ENCODE data around the gene STK33.

The STK33 gene

DNA sequence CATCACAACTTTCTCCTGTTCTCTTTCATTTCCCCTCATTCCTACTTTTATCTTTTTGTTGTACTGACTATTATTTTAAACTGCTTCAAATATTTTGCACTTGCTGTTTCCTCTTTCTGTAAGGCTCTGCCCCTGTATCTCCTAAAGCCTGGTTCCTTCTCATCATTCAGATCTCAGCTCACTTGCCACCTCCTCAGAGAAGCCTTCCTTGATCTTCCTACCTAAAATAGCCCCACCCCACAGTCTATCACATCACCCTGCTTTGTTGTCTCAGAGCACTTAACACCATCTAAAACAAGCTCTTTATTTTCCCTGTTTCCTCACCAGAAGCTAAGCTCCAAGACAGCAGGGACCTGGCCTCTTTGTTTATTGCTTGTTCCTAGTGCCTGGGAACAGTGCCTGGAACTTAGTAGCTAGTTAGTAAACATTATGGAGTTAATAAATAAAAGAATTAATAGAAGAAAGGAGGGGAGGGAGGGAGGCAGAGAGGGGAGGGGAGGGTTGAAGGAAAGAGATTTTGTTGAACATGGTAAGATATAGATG is 2.5 kb upstream of the STK33 start:
- H2AFZ ChIP-seq (ENCODE audit: low read length) = no peak overlapping the region
- no peak overlapping the region for H3K27ac ChIP-seq (ENCODE audit: low read depth, low read length, poor library complexity, severe bottlenecking)
- H3K4me2 ChIP-seq (ENCODE audit: low read length) = no peak overlapping the region
- H3K9me3 ChIP-seq (ENCODE audit: low read length) = no peaks in the 10 kb centered on the region
- H3K36me3 ChIP-seq (ENCODE audit: insufficient read depth, low read length) = no peaks in the 10 kb centered on the region
- peaks cover 9% of the 10 kb centered on the region for H3K4me1 ChIP-seq (ENCODE audit: insufficient read depth, low read length, severe bottlenecking)
- no peaks in the 10 kb centered on the region for H3F3A ChIP-seq (ENCODE audit: insufficient read depth, low read length)
- H3K9ac ChIP-seq (ENCODE audit: low read length) = no peak overlapping the region
- H3K27me3 ChIP-seq (ENCODE audit: insufficient read depth, low read length) = no peaks in the 10 kb centered on the region
- no peak overlapping the region for H3K4me3 ChIP-seq (ENCODE audit: low read depth, low read length, poor library complexity, severe bottlenecking)
- no peaks in the 10 kb centered on the region for H4K20me1 ChIP-seq (ENCODE audit: insufficient read depth, low read length)
- TF ChIP-seq, protein P1, sequence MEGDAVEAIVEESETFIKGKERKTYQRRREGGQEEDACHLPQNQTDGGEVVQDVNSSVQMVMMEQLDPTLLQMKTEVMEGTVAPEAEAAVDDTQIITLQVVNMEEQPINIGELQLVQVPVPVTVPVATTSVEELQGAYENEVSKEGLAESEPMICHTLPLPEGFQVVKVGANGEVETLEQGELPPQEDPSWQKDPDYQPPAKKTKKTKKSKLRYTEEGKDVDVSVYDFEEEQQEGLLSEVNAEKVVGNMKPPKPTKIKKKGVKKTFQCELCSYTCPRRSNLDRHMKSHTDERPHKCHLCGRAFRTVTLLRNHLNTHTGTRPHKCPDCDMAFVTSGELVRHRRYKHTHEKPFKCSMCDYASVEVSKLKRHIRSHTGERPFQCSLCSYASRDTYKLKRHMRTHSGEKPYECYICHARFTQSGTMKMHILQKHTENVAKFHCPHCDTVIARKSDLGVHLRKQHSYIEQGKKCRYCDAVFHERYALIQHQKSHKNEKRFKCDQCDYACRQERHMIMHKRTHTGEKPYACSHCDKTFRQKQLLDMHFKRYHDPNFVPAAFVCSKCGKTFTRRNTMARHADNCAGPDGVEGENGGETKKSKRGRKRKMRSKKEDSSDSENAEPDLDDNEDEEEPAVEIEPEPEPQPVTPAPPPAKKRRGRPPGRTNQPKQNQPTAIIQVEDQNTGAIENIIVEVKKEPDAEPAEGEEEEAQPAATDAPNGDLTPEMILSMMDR (IDR thresholded peaks at IDR 0.05; ENCODE audit: low read length) = no peak
- TF ChIP-seq EZH2 (IDR thresholded peaks at IDR 0.05; ENCODE audit: borderline replicate concordance, low read length) = no peak
- no peaks in the 10 kb centered on the region for H3K9me2 ChIP-seq (ENCODE audit: low read depth, low read length)
- H3K79me2 ChIP-seq (ENCODE audit: insufficient read depth, low read length) = no peaks in the 10 kb centered on the region

DNA sequence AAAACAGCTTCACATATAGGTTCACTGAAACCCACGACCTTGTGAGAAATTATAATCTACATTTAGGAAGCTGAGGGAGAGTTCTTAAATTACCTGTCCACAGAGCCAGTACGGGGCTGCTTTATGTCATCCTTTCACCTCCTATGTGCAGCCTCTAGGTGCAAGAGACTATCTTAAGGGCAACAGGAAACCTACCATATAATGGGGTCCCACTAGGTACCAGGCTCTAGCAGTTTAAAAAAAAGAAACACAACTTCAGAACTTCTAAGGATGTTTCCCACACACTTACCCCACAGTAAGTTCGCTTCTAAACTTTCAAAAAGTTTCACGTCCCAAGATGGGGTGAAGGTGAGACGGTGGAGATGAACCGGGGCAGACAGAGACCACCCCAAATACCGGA is 573 bp downstream of the STK33 start:
- no peaks in the 10 kb centered on the region for H4K20me1 ChIP-seq (ENCODE audit: insufficient read depth, low read length)
- H3K36me3 ChIP-seq (ENCODE audit: insufficient read depth, low read length) = no peaks in the 10 kb centered on the region
- peak overlapping the region; percentile 55 for H3K4me3 ChIP-seq (ENCODE audit: low read depth, low read length, poor library complexity, severe bottlenecking)
- no peak for TF ChIP-seq EZH2 (IDR thresholded peaks at IDR 0.05; ENCODE audit: borderline replicate concordance, low read length)
- TF ChIP-seq, protein P1 (IDR thresholded peaks at IDR 0.05; ENCODE audit: low read length) = no peak
- H3K27ac ChIP-seq (ENCODE audit: low read depth, low read length, poor library complexity, severe bottlenecking) = no peak overlapping the region
- H3K9me3 ChIP-seq (ENCODE audit: low read length) = no peaks in the 10 kb centered on the region
- peak overlapping the region; percentile 66 for H3K4me2 ChIP-seq (ENCODE audit: low read length)
- no peaks in the 10 kb centered on the region for H3K9me2 ChIP-seq (ENCODE audit: low read depth, low read length)
- no peaks in the 10 kb centered on the region for H3K27me3 ChIP-seq (ENCODE audit: insufficient read depth, low read length)
- H3F3A ChIP-seq (ENCODE audit: insufficient read depth, low read length) = no peaks in the 10 kb centered on the region
- H3K4me1 ChIP-seq (ENCODE audit: insufficient read depth, low read length, severe bottlenecking) = peaks cover 9% of the 10 kb centered on the region
- no peak overlapping the region for H3K9ac ChIP-seq (ENCODE audit: low read length)
- no peaks in the 10 kb centered on the region for H3K79me2 ChIP-seq (ENCODE audit: insufficient read depth, low read length)
- H2AFZ ChIP-seq (ENCODE audit: low read length) = no peak overlapping the region

DNA sequence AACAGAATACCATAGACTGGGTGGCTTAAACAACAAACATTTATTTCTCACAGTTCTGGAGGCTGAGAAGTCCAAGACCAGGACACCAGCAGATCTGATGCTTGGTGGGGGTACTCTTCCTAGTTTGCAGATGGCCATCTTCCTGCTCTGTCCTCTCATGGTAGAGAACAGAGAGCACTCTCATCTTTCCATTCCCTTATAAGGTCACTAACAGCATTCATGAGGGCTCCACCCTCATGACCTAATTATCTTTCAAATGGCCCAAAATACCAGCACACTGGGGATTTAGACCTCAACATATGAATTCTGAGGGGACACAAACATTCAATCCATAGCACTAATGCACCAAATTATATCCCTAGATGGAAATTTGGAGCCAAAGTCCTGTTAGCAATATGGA is 6.1 kb downstream of the STK33 start:
- H3K36me3 ChIP-seq (ENCODE audit: insufficient read depth, low read length) = no peaks in the 10 kb centered on the region
- H3K4me2 ChIP-seq (ENCODE audit: low read length) = no peak overlapping the region
- no peaks in the 10 kb centered on the region for H3K4me1 ChIP-seq (ENCODE audit: insufficient read depth, low read length, severe bottlenecking)
- no peaks in the 10 kb centered on the region for H3K27me3 ChIP-seq (ENCODE audit: insufficient read depth, low read length)
- H3K27ac ChIP-seq (ENCODE audit: low read depth, low read length, poor library complexity, severe bottlenecking) = no peak overlapping the region
- TF ChIP-seq, protein P1 (IDR thresholded peaks at IDR 0.05; ENCODE audit: low read length) = no peak
- TF ChIP-seq EZH2 (IDR thresholded peaks at IDR 0.05; ENCODE audit: borderline replicate concordance, low read length) = no peak
- no peaks in the 10 kb centered on the region for H3K9me3 ChIP-seq (ENCODE audit: low read length)
- no peaks in the 10 kb centered on the region for H3K79me2 ChIP-seq (ENCODE audit: insufficient read depth, low read length)
- H4K20me1 ChIP-seq (ENCODE audit: insufficient read depth, low read length) = no peaks in the 10 kb centered on the region
- no peaks in the 10 kb centered on the region for H3F3A ChIP-seq (ENCODE audit: insufficient read depth, low read length)
- no peak overlapping the region for H3K4me3 ChIP-seq (ENCODE audit: low read depth, low read length, poor library complexity, severe bottlenecking)
- H3K9me2 ChIP-seq (ENCODE audit: low read depth, low read length) = no peaks in the 10 kb centered on the region
- H2AFZ ChIP-seq (ENCODE audit: low read length) = no peak overlapping the region
- H3K9ac ChIP-seq (ENCODE audit: low read length) = no peak overlapping the region
